Neural cell (in vitro differentiated cells): Measurements from ENCODE around the gene NSUN6.

Experiments used
- EP300 ChIP-seq: fragments of 450-650 bp; conservative IDR thresholded peaks from 2 replicates; pipeline ENCODE4 v1.6.1; 2014; ENCODE audit warnings: antibody characterized with exemption, mild to moderate bottlenecking, moderate library complexity; ENCODE audit not compliant: poor library complexity, severe bottlenecking
- EZH2 ChIP-seq: fragments of 200-600, 300-800 bp; shearing (Covaris generic), sonication (generic); IDR thresholded peaks from 2 replicates; pipeline ENCODE4 v1.6.1; 2014; ENCODE audit warnings: antibody characterized with exemption, low read length, borderline replicate concordance, mild to moderate bottlenecking; ENCODE audit not compliant: insufficient read depth, poor library complexity, severe bottlenecking
- POLR2AphosphoS5 ChIP-seq: IDR thresholded peaks from 2 replicates; pipeline ENCODE4 v1.6.1; 2012
- RAD21 ChIP-seq: fragments of 450-650 bp; conservative IDR thresholded peaks from 2 replicates; pipeline ENCODE4 v1.6.1; 2014; ENCODE audit warnings: antibody characterized with exemption, mild to moderate bottlenecking, moderate library complexity
- REST ChIP-seq: IDR thresholded peaks from 2 replicates; pipeline ENCODE4 v1.6.1; 2012; ENCODE audit warnings: borderline replicate concordance
- TF ChIP-seq, protein P1 (sequence below): fragments of 450-650 bp; IDR thresholded peaks from 2 replicates; pipeline ENCODE4 v1.5.1; 2014; ENCODE audit warnings: antibody characterized with exemption, mild to moderate bottlenecking, moderate library complexity; ENCODE audit not compliant: poor library complexity, severe bottlenecking

GRCh38 chr10:18635995-18636394, 15.4 kb downstream of the NSUN6 start:
- TF ChIP-seq, protein P1, sequence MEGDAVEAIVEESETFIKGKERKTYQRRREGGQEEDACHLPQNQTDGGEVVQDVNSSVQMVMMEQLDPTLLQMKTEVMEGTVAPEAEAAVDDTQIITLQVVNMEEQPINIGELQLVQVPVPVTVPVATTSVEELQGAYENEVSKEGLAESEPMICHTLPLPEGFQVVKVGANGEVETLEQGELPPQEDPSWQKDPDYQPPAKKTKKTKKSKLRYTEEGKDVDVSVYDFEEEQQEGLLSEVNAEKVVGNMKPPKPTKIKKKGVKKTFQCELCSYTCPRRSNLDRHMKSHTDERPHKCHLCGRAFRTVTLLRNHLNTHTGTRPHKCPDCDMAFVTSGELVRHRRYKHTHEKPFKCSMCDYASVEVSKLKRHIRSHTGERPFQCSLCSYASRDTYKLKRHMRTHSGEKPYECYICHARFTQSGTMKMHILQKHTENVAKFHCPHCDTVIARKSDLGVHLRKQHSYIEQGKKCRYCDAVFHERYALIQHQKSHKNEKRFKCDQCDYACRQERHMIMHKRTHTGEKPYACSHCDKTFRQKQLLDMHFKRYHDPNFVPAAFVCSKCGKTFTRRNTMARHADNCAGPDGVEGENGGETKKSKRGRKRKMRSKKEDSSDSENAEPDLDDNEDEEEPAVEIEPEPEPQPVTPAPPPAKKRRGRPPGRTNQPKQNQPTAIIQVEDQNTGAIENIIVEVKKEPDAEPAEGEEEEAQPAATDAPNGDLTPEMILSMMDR: no peak
- TF ChIP-seq EZH2 (no peak), POLR2AphosphoS5 (no peak), REST (no peak), EP300 (no peak), RAD21 (no peak)
